HG03342 (cell line): ENCODE results near the gene CHST4.
A peak's percentile ranks its signal among the peaks of the same experiment; 100 is the strongest.
"Not testable (repeated sequence)": the region's sequence is repeated elsewhere in the genome, so short reads cannot be mapped to it uniquely, and the experiment has no call there.

Experiments
- ATAC-seq: cut with Tn5 transposase; IDR thresholded peaks from one replicate; pipeline ENCODE4 v1.9.1; 2021; ENCODE audit warnings: mild to moderate bottlenecking, moderate library complexity; ENCODE audit not compliant: unreplicated experiment

CHST4 gene

DNA sequence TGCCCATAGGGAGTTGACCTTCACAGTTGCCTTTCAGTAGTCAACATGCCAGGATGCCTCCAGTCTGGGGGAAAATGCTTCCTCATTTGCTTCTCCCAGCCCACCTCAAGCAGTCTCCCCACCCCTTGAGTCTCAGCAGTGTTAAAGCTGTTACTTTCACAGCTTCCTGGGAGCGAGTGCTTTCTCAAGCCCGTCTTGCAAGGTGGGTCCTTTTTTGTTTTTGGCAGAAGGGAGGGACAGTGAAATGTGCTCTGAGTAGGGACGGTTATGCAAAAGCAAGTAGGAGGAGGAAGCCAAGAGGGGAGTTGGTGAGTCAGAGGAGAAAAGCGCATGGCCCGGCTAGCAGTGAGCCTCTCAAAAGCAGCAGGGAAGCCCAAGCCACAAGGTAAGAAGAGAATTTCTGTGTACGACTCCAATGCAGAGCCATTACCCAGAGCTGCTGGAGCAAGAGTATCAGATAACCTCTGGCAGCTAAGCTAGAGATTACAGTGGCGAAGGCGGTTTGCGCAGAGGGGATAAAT, at the start of gene CHST4:
Gene CHST4, plus strand, starts transcription at position 316 of the 521 bp plus-strand sequence. CDS start 10,252 bp downstream, outside the sequence.
- no peak for ATAC-seq

DNA sequence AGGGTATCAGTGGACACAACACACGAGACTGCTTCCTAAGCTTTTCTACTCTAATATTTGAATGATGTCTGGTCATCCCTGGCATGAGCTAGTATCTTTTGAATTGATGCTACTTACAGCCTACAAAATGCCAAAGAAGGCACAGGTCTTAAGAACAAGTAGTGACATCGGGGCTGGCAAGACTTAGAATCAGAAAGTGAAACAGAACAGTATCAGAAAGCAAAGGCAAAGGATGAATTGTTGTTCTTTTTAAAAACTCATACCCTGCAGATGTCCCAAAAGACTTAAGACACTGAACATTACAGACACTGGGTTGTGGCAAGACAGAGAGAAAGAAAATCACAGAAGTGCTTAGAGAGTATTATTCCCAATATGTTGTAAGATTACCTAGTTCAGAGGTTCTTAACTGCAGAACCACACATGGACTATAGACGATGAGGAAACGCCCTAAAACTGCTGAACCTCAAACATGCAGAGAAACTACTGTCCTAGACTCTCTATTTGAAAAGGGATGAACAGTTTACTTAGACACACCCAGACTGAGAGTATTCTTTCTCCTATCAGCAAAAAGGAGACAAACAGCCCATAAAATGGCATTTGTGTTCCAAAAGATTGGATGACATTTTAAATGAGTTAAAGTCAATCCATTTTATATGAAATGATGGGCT, 49.6 kb upstream of the CHST4 start:
- ATAC-seq: no peak

DNA sequence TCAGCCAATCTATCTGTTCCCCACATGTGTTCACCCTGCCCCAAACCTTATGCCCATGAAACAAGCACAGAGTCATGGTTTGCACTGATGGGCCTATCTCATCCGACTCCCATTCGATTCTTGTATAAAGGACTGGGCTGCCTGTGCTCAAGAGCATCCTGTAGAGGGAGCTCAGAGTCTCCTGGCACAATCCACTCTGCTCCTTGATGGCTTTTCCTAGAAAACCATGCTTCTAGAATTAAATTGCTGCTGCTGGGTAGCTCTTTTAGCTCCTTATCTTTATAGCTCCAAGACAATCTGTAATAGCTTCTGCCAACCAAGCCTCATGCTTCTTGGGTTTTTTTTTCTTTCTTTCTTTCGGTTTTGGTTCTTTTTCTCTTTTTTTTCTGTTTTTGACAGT, 46.8 kb upstream of the CHST4 start:
- no peak for ATAC-seq

DNA sequence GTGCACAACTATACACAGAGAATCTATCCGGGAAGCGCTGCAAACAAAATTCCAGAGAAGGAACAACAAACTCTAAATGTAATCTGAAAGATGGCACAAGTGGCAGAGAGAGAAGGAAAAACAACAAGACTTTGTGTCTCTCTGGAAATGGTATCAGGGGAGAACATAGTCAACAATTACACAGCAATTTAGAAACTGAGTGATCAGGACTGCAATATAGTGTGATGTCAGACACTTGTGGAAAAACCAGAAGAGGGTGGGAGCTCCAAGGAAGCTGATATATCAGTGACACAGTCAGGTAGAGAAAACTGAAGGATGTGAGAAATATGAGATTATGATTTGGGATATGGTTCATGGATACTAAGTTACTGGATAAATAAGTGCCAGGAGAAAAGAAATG, 45.3 kb upstream of the CHST4 start:
- ATAC-seq: no peak

DNA sequence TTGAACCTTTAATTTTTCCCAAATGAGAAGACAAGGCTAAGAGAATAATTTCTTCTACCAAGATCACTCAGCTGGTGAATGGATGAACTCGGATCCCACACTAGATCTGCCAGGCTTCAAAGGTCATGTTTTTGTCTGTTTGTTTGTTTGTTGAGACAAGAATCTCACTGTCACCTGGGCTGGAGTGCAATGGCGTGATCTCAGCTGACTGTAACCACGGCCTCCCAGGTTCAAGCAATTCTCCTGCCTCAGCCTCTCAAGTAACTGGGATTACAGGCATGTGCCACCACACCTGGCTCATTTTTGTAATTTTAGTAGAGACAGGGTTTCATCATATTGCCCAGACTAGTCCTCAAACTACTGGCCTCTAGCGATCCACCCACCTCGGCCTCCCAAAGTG, 43.7 kb upstream of the CHST4 start:
- no peak for ATAC-seq

DNA sequence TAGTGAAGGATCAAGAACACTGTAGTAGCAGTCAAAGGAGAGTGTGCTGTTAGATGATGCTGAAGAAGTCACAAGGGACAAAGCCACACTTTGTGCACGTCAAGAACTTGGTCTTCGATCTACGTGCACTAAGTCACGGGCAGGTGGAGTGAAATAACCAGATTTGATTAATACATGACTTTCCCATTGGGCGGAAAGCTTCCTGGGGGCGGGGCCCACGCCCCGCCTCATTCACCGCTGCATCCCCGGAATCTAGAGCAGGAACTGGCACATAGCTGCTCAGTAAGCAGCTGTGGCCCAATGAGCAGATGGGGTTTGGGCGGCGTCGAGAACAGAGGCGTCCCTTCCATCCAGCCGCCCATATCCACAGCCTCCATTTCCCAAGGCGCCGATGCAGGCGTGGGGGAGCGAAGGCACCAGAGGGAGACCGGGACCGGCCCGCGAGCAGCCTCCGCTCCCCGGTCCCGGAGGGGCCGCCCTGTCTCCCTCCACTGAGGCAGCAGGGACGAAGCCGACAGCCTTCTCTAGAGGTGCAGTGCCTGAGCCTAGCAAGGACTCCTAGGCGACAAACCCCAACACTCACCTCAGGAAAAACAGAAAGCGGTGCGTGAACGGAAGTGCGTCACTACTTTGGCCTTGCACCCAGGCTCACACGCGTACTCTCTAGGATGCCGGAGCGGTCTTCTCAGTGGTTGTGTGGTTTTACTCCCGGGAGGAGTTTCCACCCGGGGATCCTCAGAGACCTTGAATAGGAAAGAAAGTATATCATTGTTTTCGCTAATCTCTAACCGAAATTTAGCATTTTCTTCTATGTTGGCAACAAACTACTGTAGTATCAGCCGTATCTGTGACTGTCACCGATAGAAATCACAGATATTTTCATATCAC, 42.0 kb upstream of the CHST4 start:
- ATAC-seq: peak; percentile 87

DNA sequence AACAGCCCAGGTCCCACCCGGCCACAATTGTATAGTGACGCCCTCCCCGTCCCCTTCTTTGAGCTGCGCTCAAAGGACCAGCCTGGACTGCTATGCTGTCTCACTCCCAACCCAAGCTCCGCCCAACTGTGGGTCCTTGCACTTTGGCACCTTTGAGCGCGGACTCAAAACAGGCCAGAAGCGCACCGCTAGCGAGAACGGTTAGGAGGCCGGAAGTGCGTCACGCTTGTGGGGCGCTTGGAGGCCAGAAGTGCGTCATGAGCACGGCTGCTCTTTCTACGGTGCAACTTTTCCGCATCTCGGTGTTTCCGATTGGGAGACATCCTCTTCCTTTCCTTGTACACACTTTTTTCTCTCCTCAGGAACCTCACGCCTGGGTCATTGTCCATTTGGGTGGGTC, 37.1 kb upstream of the CHST4 start, which contains the start of gene ZNF19:
Gene ZNF19, minus strand, starts transcription at position 203 of the 400 bp plus-strand sequence. CDS start 7,210 bp downstream, outside the sequence.
- ATAC-seq: no peak

DNA sequence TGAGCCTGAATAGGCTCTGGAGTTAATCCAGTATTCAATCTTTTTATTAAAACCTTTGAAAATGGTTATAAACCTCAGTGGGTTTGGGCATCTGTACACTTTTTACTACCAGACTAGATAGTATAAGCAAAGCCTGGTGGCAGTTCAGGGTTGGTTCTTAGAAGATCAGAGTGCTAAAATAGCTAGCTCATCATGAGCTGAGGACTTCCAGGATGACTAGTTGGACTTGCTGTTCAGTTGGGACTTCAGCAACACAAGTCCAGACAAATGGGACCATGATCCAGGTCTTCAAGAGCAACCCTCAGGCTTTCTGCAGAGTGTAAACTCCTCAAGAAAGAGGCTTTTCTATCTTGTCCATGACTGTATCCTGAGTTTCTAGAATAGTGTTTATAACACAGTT, 35.9 kb upstream of the CHST4 start:
- no peak for ATAC-seq

DNA sequence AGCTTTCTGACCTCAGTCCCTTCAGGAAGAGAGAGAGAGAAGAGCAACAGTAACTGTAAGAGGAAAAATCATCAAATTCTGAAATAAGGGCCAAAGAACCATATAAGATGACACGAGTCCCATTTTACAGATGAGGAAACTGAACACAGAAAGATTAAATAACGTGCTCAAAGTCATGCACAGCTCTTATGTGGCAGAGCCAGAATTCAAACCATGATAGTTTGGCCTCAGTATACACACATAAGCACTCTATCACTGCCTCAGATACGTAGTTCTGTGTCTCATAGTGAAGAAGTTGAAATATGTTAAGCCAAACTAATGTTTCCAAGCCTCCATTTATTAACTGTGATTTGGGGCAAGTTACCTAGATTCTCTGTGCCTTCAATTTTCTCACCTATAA, 35.2 kb upstream of the CHST4 start:
- ATAC-seq: no peak

DNA sequence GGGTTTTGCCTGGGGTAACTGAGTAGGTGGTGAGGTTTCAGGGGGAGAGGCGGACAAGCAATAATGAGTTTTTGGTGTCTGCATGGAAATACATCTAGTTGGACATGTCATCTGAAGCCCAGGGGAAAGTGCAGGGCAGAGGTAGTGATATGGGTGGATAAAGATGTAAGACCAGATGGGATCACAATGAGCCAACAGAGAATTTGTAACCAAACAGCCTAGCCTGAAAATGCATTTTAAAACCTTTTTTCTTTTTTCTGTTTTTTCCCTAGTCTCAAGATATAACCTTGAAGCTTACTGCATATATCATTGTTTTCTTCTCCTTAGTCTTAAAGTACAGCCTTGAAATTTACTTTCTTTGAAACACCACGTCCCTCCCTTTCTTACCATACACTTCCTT, 33.4 kb upstream of the CHST4 start:
- no peak for ATAC-seq

DNA sequence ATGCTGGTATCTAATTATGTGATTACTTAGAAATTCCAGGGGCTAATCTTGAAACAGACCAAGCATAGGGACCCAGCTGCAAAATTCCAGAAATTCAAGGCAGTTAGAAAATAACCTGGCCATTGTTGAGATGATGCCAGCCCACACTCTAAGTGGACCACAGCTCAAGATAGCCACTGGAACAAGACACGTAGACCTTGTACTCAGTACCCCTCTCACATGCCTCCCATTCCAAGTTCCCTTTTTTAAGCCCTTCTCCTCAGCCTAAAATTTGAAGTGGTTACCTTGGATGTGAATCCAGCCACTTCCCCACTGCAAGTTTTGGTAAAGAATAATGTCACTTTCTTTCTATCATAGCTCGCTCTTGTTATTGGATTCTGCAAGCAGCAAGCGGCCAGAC, 33.0 kb upstream of the CHST4 start:
- ATAC-seq: no peak

DNA sequence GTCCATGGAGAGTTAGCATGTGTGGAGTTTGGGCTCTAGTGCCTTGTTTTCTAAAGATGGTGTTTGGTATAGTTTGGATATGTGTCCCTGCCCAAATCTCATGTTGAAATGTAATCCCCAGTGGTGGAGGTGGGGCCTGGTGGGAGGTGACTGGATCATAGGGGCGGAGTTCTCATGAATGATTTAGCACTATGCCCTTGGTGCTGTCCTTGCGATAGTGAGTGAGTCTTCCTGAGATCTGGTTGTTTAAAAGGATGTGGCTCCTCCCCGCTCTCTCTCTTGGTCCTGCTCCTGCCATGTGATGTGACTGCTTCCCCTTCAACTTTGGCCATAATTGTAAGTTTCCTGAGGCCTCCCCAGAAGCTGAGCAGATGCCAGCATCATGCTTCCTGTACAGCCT, 28.2 kb upstream of the CHST4 start:
- no peak for ATAC-seq

DNA sequence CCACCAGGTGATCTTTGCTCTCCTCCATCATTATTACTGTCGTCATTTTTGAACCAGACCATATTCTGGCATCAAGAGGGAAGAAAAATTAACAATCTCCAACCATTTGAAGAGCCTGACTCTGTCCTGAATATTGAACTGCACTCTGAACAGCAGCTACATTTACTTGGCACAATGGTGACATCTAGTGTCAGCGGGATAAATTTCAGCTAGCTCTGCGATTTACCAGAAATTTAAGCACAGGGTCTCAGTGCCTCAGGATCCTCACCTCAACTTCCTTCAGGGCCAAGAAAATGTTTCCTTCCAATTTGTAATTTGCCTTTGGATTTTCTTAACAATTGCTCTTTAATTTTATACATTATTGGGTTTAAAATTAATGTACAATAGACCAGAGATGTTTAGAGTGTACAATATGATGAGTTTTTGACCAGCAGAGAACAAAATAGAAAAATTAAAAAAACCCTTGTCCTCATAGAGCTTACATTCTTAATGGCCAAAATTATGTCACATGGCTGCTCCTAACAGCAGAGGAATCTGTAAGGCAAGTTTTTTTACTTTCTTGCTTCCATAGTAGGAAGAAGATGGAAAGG, 26.4 kb upstream of the CHST4 start:
- peak; percentile 71 for ATAC-seq

DNA sequence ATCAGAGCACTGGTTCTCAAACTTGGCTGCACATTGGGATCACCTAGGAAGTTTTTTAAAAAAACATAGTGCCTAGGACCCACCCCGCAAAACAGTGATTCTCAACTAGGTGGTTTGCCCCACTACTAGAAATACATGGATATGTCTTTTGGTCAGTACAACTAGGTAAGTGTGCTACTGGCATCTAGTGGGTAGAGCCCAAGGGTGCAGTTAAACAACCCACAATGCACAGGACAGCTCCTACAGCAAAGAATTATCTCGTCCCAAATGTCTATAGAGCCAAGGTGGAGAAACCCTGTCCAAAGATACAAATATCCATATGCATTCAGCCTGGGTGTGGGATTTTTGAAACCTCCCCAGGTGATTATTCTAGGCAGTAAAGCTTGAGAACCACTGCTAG, 25.3 kb upstream of the CHST4 start:
- ATAC-seq: no peak

DNA sequence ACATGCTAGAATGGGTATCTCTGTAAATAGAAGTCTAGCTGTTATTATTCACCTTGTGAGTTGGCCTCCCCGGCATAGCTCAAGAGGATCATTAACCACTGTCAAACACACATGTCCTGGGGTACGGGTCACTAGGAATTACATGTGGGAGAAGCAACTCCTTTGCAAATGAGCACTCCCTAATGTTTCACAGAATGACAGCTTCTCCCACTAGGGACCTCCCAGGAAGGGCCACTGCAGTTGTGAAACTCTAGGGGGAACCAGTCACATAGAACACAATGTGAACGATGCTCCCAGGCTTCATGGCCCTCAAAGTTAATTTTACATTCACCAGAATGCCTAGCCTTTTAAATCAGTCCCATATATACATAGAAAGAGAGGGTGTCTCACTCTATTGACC, 24.7 kb upstream of the CHST4 start:
- ATAC-seq: no peak

DNA sequence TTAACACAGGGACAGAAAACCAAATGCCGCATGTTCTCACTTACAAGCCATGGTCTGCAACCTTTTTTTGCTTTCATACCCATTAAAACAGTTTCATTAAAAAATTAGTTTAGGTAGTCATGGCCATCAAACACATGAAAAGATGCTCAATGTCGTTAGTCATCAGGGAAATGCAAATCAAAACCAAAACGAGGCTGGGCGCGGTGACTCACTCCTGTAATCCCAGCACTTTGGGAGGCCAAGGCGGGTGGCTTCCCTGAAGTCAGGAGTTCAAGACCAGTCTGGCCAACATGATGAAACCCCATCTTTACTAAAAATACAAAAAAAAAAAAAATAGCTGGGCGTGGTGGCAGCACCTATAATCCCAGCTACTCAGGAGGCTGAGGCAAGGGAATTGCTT, 22.2 kb upstream of the CHST4 start:
- not testable (repeated sequence) for ATAC-seq

DNA sequence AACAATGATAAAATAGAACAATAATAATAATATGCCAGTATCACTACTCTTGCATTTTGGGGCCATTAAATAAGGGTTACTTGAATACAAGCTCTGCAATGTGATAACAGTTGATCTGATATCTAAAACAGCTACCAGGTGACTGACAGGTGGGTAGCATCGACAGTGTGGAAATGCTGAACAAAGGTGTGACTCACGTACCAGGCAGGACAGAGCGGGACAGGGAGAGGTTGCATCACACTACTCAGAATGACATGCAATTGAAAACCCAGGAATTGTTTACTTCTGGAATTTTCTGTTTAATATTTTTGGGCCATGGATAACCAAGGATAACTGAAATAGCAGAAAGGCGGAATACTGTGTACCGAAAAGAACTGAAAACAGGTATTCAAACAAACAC, 21.3 kb upstream of the CHST4 start:
- ATAC-seq: no peak

DNA sequence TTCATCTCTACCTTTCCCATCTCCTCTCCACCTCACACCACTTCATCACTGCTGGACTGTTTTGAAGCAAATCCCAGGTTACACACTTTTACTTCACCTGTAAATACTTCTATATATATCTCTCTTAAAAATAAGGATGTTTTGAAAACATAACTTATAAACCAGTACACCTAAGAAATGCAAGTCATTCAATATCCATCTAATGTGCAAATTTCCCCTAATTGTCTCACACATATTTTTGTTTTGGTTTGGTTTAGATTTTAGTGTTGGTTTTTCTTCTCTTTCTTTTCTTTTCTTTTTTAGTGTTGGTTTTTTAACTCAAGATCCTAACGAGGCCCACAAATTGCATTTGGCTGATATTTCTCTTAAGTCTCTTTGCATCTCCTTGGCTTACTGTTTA, 19.2 kb upstream of the CHST4 start:
- no peak for ATAC-seq

DNA sequence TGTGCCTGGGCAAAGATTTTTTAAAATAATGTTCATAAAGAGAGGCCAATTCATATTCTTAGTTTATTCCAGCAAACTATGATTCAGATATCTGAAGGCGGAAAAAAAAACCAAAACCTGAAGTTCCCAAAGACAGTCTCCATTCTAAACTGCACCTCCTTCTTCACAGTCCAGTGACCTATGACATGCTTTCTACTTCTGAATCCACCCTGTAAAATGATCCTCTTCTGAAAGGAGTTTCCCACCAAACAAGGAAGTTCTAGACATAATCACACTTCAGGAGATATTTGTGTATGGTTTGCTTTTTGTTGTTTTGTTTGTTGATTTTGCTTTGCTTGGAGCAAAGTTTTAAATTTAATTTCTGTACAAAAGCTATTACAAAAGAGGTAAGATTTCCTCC, 12.9 kb upstream of the CHST4 start:
- ATAC-seq: no peak

DNA sequence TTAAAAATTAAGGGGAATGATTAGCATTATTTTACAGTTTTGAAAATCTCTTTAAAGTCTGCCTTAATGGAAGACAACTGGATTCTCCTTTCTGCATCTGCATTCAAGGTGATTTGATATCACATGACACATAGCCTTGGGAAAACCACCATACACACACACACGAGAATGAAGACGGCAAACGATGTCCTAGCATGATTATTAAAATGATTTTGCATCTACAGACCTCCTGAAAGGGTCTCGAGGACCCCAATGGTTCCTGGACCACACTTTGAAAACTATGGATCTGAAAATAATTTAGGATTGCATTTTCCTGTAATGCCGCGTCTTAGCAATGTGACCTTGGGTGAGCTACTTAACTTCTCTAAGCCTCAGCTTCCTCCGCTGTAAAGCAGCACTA, 11.8 kb upstream of the CHST4 start:
- ATAC-seq: no peak

DNA sequence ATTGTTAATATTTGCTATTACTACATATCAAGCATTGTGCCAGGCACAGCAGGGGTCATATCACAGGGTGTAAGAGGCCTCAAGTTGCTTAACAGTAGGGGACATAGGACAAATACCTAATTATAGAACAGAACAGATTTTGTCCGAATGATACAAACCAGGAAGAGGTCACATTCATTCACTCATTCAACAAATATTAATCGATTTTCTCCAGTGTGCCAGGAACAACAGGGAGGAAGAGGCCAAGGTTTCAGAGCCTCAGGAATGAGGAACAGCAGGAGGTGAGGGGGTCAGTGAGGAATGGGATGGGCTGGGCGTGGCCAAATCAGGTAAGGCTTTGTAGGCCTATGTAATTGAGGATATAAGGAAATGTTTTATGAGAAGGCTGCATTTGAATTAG, 11.2 kb upstream of the CHST4 start:
- ATAC-seq: no peak

DNA sequence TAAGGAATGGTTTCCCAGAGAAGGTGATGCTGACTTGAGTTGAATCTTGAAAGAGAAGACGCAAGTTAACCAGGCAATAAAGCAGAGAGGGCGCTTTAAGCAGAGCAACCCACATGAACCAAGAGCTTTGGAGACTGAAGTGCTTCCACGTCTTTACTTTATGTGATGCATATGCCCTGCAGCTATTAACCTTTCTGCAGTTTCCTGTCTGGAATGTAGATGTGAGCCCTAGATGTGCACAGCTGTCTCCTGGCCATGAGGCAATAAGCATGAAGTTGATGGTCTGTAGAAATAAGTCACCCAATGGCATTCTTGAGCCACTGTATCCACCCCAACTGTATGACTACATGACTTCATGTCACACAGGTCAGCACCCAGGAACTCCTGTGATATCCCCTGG, 5.7 kb upstream of the CHST4 start:
- no peak for ATAC-seq
